ENCODE data around the gene PTPN13. TPM values are rescaled to one million over a fixed set of nuclear protein-coding genes. Genes with fewer than 3 reads are reported as not detected.

Gene PTPN13
- total RNA-seq, 1 donor from 2014 or later: 244 TPM

DNA sequence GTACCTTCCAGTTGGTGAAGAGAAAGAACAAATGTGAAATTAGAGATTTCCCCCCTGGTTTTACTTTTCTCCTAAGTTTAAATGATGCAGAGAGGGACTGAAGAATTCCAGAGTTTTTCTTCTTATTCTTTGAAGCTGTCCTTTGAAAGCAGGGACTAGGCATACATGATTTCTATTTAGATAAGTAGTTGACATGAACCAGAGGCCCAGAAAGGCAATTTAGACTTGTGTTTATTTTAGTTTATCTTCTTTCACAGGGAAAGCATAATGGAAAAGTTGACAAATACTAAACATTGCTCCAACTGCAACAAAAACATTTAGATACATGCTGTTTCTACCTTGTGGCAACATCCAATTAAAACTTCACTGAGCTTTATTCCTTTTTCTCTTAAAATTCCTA is 32.0 kb downstream of the PTPN13 start:
- H3K27ac Mint-ChIP-seq: no peak overlapping the region

DNA sequence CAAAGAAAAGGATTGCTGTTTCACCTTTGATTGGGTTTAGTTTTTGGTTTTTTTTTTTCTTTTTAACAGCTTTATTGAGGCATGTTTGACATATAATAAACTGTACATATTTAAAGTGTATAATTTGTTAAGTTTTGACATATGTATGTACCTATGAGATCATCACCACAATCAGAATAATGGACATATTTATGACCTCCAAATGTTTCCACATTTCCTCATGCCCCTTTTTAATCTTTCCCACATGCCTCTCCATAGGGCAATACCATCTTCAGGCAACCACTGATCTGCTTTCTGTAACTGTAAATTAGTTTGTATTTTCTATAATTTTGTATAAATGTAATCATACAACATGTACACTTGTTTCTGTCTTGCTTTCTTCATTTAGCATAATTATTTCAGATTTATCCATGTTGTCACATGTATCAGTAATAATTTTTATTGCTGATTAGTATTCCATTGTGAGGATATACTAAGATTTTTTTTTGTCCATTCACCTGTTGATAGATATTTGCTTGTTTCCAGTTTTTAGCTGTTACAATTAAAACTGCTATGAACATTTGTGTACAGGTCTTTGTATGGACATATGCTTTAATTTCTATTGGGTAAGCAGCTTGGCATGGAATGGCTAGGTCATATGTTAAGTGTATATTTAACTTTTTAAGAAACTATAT is 33.5 kb downstream of the PTPN13 start:
- Mint-ChIP-seq H3K4me1 (no peaks in the 10 kb centered on the region), H3K4me3 (no peak overlapping the region), H3K27me3 (ENCODE audit: insufficient read depth, low read depth) (peaks cover 2% of the 10 kb centered on the region), H3K27ac (no peak overlapping the region), H3K36me3 (peaks cover 57% of the 10 kb centered on the region), H3K9me3 (peaks cover 26% of the 10 kb centered on the region)
- no peak for TF ChIP-seq EZH2 (IDR thresholded peaks at IDR 0.05)
- TF ChIP-seq EZH2phosphoT487 (IDR thresholded peaks at IDR 0.05): no peak
- TF ChIP-seq CTCF (IDR thresholded peaks at IDR 0.05): no peak
- Histone ChIP-seq H3K79me2 (ENCODE audit: low read depth) (peaks cover 92% of the 10 kb centered on the region), H3K4me2 (no peak overlapping the region), H3K9ac (no peak overlapping the region), H3F3A (ENCODE audit: low read depth) (peaks cover 13% of the 10 kb centered on the region), H3K36me3 (peaks cover 12% of the 10 kb centered on the region), H3K27ac (no peak overlapping the region), H3K4me3 (no peak overlapping the region), H4K20me1 (ENCODE audit: low read depth) (peaks cover 66% of the 10 kb centered on the region), H3K9me3 (ENCODE audit: low read depth) (no peaks in the 10 kb centered on the region), H3K4me1 (peaks cover 50% of the 10 kb centered on the region), H3K27me3 (no peaks in the 10 kb centered on the region), H2AFZ (replicated peaks) (no peak overlapping the region)
- no peak for DNase-seq (ENCODE audit: low spot score)

More for the DNA sequence above, 32.0 kb downstream of the PTPN13 start:
- H3K27ac ChIP-seq: peak overlapping the region; percentile 18
- no peak overlapping the region for H3K4me2 ChIP-seq
- H3K4me1 ChIP-seq: peaks cover 56% of the 10 kb centered on the region
- H3K79me2 ChIP-seq (ENCODE audit: low read depth): peaks cover 92% of the 10 kb centered on the region
- H3K9ac ChIP-seq: no peak overlapping the region
- no peaks in the 10 kb centered on the region for H3K9me3 ChIP-seq (ENCODE audit: low read depth)
- Mint-ChIP-seq H3K9me3 (peaks cover 13% of the 10 kb centered on the region), H3K4me3 (no peak overlapping the region), H3K4me1 (no peaks in the 10 kb centered on the region), H3K27me3 (ENCODE audit: insufficient read depth, low read depth) (peaks cover 2% of the 10 kb centered on the region), H3K36me3 (peaks cover 57% of the 10 kb centered on the region)
- H4K20me1 ChIP-seq (ENCODE audit: low read depth): peaks cover 66% of the 10 kb centered on the region
- no peak overlapping the region for H3K4me3 ChIP-seq
- no peak for DNase-seq (ENCODE audit: low spot score)
- H2AFZ ChIP-seq (replicated peaks): no peak overlapping the region
- TF ChIP-seq CTCF (IDR thresholded peaks at IDR 0.05) (no peak), EZH2phosphoT487 (IDR thresholded peaks at IDR 0.05) (no peak), EZH2 (IDR thresholded peaks at IDR 0.05) (no peak)
- H3F3A ChIP-seq (ENCODE audit: low read depth): peaks cover 13% of the 10 kb centered on the region
- H3K27me3 ChIP-seq: no peaks in the 10 kb centered on the region
- H3K36me3 ChIP-seq: peaks cover 11% of the 10 kb centered on the region

- no peak overlapping the region for H3K27ac Mint-ChIP-seq
- Histone ChIP-seq H3K27me3 (no peaks in the 10 kb centered on the region), H4K20me1 (ENCODE audit: low read depth) (peaks cover 41% of the 10 kb centered on the region), H3K36me3 (peaks cover 30% of the 10 kb centered on the region), H2AFZ (replicated peaks) (no peak overlapping the region), H3K4me1 (peaks cover 31% of the 10 kb centered on the region), H3K9ac (no peak overlapping the region), H3K27ac (no peak overlapping the region), H3K4me3 (no peak overlapping the region), H3F3A (ENCODE audit: low read depth) (peaks cover 7% of the 10 kb centered on the region), H3K79me2 (ENCODE audit: low read depth) (peaks cover 92% of the 10 kb centered on the region), H3K9me3 (ENCODE audit: low read depth) (no peaks in the 10 kb centered on the region), H3K4me2 (peak overlapping the region; percentile 17)
- H3K9me3 Mint-ChIP-seq: peaks cover 46% of the 10 kb centered on the region
- H3K27me3 Mint-ChIP-seq (ENCODE audit: insufficient read depth, low read depth): no peaks in the 10 kb centered on the region
- no peak overlapping the region for H3K4me3 Mint-ChIP-seq
- DNase-seq (ENCODE audit: low spot score): peak; percentile 35
- no peak for TF ChIP-seq EZH2 (IDR thresholded peaks at IDR 0.05)
- peak; percentile 69 for TF ChIP-seq EZH2phosphoT487 (IDR thresholded peaks at IDR 0.05)
- TF ChIP-seq CTCF (IDR thresholded peaks at IDR 0.05): no peak
- H3K36me3 Mint-ChIP-seq: peaks cover 59% of the 10 kb centered on the region
- no peaks in the 10 kb centered on the region for H3K4me1 Mint-ChIP-seq
Measured at GRCh38 chr4:86630629-86631028, 36.5 kb downstream of the PTPN13 start.
